Prostate gland (tissue), 2 donors: Measurements from ENCODE around the gene MLLT10. TPM values are rescaled to one million over a fixed set of nuclear protein-coding genes. Genes with fewer than 3 reads are reported as not detected.

ENCODE experiments used
- DNase-seq: peaks from one replicate; pipeline ENCODE4 v3.0.0-alpha.2; 2019; ENCODE audit warnings: low spot score
- H3K27ac ChIP-seq, 2 donors: fragments of 200-600 bp; sonication (generic); 2 replicates each; pipeline ENCODE4 v1.5.1; 2017 to 2019
- H3K27me3 ChIP-seq: fragments of 200-600 bp; sonication (generic); replicated peaks from 2 replicates; pipeline ENCODE4 v1.5.1; 2019; ENCODE audit not compliant: insufficient read depth
- H3K36me3 ChIP-seq, 2 donors: fragments of 200-600 bp; sonication (generic); 1 replicate in 1 of 2; 2 replicates in 1 of 2; pipeline versions ENCODE4 v1.5.1 to v1.8.1; 2017 to 2019
- H3K4me1 ChIP-seq: fragments of 200-600 bp; sonication (generic); replicated peaks from 2 replicates; pipeline ENCODE4 v1.5.1; 2019
- H3K4me3 ChIP-seq, 2 donors: fragments of 200-600 bp; sonication (generic); 2 replicates each; pipeline ENCODE4 v1.5.1; 2017 to 2019
- H3K9me3 ChIP-seq: fragments of 200-600 bp; sonication (generic); 2 replicates; pipeline ENCODE4 v1.5.1; 2017
- CTCF ChIP-seq, 4 experiments: fragments of 200-600 bp in 2 of 4; fragments of 450-650 bp in 2 of 4; sonication (generic) in 2 of 4; IDR thresholded peaks; 1 replicate in 3 of 4; 2 replicates in 1 of 4; pipeline ENCODE4 v1.5.1; 2016 to 2019; ENCODE audit warnings: antibody characterized with exemption in 4 of 4, mild to moderate bottlenecking in 2 of 4, moderate library complexity in 2 of 4
- POLR2A ChIP-seq: fragments of 450-650 bp; IDR thresholded peaks from one replicate; pipeline ENCODE4 v1.6.1; 2016; ENCODE audit warnings: antibody characterized with exemption, mild to moderate bottlenecking
- POLR2AphosphoS5 ChIP-seq: sonication (generic); formaldehyde crosslinking; IDR thresholded peaks from one replicate; pipeline ENCODE4 v1.6.1; 2017; ENCODE audit warnings: antibody characterized with exemption
- WGBS: methylation state at CpG from one replicate; pipeline ENCODE4 v1.1.5; 2018; 5-methylcytosine and 5-hydroxymethylcytosine counted together
- intact Hi-C: fragments of 100-400 bp; cut with DNase I; formaldehyde crosslinking; loops from one replicate; pipeline ENCODE4 v1.14.2; 2022
- total RNA-seq, 2 donors: library from RNA; depleted of rRNA; stranded (reverse); fragments of >200 nt; gene quantifications; one replicate each; pipeline ENCODE4 v1.1.0, GENCODE V29; 2016

Gene MLLT10
- total RNA-seq, 2 donors from 2014 or later: 31.2 to 68.3 TPM

DNA sequence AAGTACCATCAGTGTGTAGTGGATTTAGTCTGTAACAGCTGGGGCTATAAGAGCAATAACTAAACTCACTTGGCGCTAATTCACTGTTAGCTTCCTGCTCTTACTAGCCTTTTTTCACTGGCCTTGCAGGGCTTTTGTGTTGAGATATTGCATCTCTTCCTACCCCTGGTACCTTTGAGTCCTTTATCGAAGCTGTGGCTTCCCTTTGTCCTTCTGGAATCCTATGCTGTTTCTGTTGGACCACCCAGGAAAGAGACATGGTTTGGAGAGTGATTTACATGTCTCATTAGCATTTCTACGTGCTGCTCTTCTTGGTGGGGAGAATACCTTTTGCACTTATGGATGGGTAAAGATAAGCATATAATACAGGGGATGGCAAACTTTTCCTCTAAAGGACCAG is 103.8 kb downstream of the MLLT10 start:
- intact Hi-C loops: no loop called here
- no peaks in the 10 kb centered on the region for H3K9me3 ChIP-seq
- H3K4me3 ChIP-seq: no peak overlapping the region
- H3K4me1 ChIP-seq: peaks cover 8% of the 10 kb centered on the region
- DNase-seq: no peak
- 98% methylated on average over 3 of the region's 3 CpGs for WGBS
- no peaks in the 10 kb centered on the region for H3K27me3 ChIP-seq
- H3K27ac ChIP-seq: peak overlapping the region in 1 of 2 donors; percentile 50
- no peaks in the 10 kb centered on the region for H3K36me3 ChIP-seq
- TF ChIP-seq POLR2A (no peak), CTCF (IDR thresholded peaks at IDR 0.05) (no peak), POLR2AphosphoS5 (no peak)

DNA sequence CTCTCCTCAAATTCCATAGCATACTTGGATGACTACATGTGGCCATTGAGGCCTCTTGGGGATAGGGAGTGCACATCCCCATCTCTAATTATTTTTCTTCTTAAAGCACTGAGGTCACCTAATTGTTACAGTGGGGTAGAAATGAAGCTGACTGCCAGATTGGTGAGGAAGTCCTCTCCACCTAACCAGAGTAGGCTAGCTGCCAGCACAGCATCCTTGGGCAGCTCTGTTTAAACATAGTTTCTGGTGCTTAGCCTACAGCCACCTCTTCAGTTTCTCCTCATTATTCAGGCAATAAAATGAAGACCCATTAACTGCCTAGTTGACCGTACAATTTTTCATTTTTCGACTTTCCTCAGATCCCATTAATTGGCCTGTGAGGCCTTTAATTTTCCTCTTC is 104.6 kb downstream of the MLLT10 start:
- TF ChIP-seq POLR2A: no peak
- no peak for TF ChIP-seq CTCF (IDR thresholded peaks at IDR 0.05)
- no peak for TF ChIP-seq POLR2AphosphoS5
- Histone ChIP-seq H3K27ac (no peak overlapping the region), H3K36me3 (no peaks in the 10 kb centered on the region), H3K4me3 (no peak overlapping the region), H3K4me1 (peaks cover 8% of the 10 kb centered on the region), H3K9me3 (no peaks in the 10 kb centered on the region), H3K27me3 (no peaks in the 10 kb centered on the region)
- no peak for DNase-seq
- intact Hi-C loops: no loop called here
- 44% methylated on average over 2 of the region's 2 CpGs for WGBS

DNA sequence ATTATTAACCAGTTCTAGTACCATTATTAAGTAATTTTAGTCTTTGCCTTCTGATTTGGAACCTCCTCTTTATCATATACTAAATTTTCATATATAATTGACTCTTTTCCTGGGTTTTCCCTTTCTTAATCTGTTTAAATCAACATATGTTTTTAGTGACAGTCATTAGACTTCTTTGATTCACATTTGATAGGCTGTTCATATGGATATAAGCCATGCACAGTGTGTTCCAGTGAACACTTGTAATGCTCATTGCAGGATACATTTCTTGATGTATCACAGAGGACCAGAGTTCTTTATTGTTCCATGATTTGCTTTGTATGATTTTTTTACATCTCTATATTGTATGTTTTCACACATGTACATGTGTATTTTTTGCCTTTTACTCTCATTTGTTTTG is 114.0 kb downstream of the MLLT10 start:
- no peaks in the 10 kb centered on the region for H3K27me3 ChIP-seq
- DNase-seq: no peak
- no peak overlapping the region for H3K4me3 ChIP-seq
- H3K9me3 ChIP-seq: no peaks in the 10 kb centered on the region
- TF ChIP-seq CTCF (IDR thresholded peaks at IDR 0.05): no peak
- TF ChIP-seq POLR2AphosphoS5: no peak
- no peak for TF ChIP-seq POLR2A
- no peaks in the 10 kb centered on the region for H3K4me1 ChIP-seq
- H3K36me3 ChIP-seq: no peaks in the 10 kb centered on the region
- H3K27ac ChIP-seq: no peak overlapping the region
- intact Hi-C loops: no loop called here

GRCh38 chr10:21649454-21649872 is 115.4 kb downstream of the MLLT10 start:
- intact Hi-C loops: no loop called here
- Histone ChIP-seq H3K27me3 (no peaks in the 10 kb centered on the region), H3K4me1 (no peaks in the 10 kb centered on the region), H3K4me3 (no peak overlapping the region), H3K27ac (no peak overlapping the region), H3K36me3 (no peaks in the 10 kb centered on the region), H3K9me3 (no peaks in the 10 kb centered on the region)
- no peak for DNase-seq
- TF ChIP-seq CTCF (IDR thresholded peaks at IDR 0.05) (no peak), POLR2AphosphoS5 (no peak), POLR2A (no peak)
- 94% methylated on average over 5 of the region's 5 CpGs for WGBS

DNA sequence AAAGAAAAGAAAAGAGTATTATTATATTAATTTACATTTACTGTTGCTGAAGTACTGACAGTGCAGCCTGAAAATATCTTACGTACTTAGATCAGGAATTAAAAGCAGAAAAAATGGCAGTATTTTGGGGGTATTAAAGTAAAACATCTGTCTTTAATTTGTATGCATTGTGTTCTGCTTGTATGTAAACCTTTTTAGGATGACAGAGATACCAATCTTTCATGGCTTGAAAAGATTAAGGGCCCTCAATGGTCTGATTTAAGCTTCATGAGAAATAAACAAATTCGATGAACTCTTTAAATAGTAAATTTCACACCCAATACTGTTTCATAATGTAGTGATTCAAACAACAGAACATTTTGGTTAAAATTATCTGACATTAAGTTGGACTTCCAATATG is 116.3 kb downstream of the MLLT10 start:
- 65% methylated on average over 2 of the region's 2 CpGs for WGBS
- H3K4me1 ChIP-seq: no peaks in the 10 kb centered on the region
- no peak overlapping the region for H3K27ac ChIP-seq
- H3K36me3 ChIP-seq: no peaks in the 10 kb centered on the region
- intact Hi-C loops: no loop called here
- H3K27me3 ChIP-seq: no peaks in the 10 kb centered on the region
- TF ChIP-seq CTCF (IDR thresholded peaks at IDR 0.05) (no peak), POLR2AphosphoS5 (no peak), POLR2A (no peak)
- H3K4me3 ChIP-seq: no peak overlapping the region
- DNase-seq: no peak
- H3K9me3 ChIP-seq: no peaks in the 10 kb centered on the region
